Measurements from ENCODE around the gene APC2. TPM values are rescaled to one million over a fixed set of nuclear protein-coding genes. Genes with fewer than 3 reads are reported as not detected.
"Not testable (repeated sequence)": the region's sequence is repeated elsewhere in the genome, so short reads cannot be mapped to it uniquely, and the experiment has no call there.

The APC2 gene
- total and polyA plus RNA-seq, 4 donors, result under 0.01 to 0.06 (median 0.03) TPM

DNA sequence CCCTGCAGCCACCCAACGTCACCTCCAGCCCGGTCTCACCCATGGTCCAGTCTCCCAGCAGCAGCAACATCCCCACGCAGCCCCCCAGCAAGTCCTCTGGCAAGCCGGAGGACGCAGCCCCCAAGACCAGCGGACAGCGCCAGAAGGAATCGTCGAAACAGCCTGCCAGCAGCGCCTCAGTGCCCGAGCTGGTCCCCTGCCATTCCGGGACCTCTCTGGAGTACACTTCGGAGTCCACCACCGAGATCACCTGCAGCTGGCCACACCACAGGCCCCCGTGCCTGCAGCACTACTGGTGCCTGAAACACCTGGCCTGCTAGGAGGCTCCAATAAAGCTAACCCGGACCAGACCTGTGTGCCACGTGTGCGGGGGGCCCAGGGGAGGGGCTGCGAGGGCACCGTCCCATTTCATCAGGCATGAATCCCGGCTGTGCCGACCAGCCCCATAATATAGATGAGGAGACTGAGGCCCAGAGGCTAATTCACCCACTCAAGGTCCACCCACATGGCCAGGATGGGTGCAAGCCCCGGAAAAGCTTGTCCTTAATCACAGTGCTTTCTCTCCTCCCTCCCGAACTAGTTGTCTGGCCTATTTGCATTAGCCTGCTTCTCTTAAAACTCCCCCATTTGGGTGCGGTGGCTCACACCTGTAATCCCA, 47.8 kb downstream of the APC2 start:
- H3K27me3 ChIP-seq (ENCODE audit: control insufficient read depth in 4 of 4, insufficient read depth in 4 of 4, low read length in 3 of 4), result no peaks in the 10 kb centered on the region

DNA sequence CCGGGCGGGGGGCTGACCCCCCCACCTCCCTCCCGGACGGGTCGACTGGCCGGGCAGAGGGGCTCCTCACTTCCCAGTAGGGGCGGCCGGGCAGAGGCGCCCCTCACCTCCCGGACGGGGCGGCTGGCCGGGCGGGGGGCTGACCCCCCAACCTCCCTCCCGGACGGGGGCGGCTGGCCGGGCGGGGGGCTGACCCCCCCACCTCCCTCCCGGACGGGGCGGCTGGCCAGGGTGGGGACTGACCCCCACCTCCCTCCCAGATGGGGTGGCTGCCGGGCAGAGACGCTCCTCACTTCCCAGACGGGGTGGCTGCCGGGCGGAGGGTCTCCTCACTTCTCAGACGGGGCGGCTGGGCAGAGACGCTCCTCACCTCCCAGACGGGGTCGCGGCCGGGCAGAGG, 49.3 kb downstream of the APC2 start:
- H3K27me3 ChIP-seq (ENCODE audit: control insufficient read depth in 4 of 4, insufficient read depth in 4 of 4, low read length in 3 of 4); DNase-seq (ENCODE audit: low spot score): not testable (repeated sequence)
- 92% methylated on average over 30 of the region's 34 CpGs for WGBS

More for the DNA sequence above, 47.8 kb downstream of the APC2 start:
- Histone ChIP-seq H3K36me3 (ENCODE audit: control insufficient read depth in 4 of 4, insufficient read depth in 3 of 4, low read depth in 1 of 4, low read length in 3 of 4) (peaks cover 0 to 2% (median 0%) of the 10 kb centered on the region in 4 donors), H3K4me3 (ENCODE audit: low read depth in 1 of 3, low read length in 3 of 3) (no peak overlapping the region), H3K9ac (ENCODE audit: low read depth in 1 of 2, low read length in 2 of 2) (no peak overlapping the region), H3K27ac (ENCODE audit: low read depth in 1 of 2, low read length in 2 of 2) (no peak overlapping the region), H3K9me3 (ENCODE audit: control insufficient read depth in 4 of 4, low read length in 3 of 4) (no peaks in the 10 kb centered on the region), H3K4me1 (ENCODE audit: control insufficient read depth in 4 of 4, insufficient read depth in 4 of 4, low read length in 3 of 4) (peaks cover 6 to 40% (median 26%) of the 10 kb centered on the region in 4 donors)
- TF ChIP-seq JUND (IDR thresholded peaks at IDR 0.05) (no peak), RXRA (IDR thresholded peaks at IDR 0.05) (no peak), FOXA1 (IDR thresholded peaks at IDR 0.05) (no peak)
- TF ChIP-seq, protein P1, sequence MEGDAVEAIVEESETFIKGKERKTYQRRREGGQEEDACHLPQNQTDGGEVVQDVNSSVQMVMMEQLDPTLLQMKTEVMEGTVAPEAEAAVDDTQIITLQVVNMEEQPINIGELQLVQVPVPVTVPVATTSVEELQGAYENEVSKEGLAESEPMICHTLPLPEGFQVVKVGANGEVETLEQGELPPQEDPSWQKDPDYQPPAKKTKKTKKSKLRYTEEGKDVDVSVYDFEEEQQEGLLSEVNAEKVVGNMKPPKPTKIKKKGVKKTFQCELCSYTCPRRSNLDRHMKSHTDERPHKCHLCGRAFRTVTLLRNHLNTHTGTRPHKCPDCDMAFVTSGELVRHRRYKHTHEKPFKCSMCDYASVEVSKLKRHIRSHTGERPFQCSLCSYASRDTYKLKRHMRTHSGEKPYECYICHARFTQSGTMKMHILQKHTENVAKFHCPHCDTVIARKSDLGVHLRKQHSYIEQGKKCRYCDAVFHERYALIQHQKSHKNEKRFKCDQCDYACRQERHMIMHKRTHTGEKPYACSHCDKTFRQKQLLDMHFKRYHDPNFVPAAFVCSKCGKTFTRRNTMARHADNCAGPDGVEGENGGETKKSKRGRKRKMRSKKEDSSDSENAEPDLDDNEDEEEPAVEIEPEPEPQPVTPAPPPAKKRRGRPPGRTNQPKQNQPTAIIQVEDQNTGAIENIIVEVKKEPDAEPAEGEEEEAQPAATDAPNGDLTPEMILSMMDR (IDR thresholded peaks at IDR 0.05; ENCODE audit: low read depth, low read length, missing input control), result no peak
- TF ChIP-seq, protein P2, sequence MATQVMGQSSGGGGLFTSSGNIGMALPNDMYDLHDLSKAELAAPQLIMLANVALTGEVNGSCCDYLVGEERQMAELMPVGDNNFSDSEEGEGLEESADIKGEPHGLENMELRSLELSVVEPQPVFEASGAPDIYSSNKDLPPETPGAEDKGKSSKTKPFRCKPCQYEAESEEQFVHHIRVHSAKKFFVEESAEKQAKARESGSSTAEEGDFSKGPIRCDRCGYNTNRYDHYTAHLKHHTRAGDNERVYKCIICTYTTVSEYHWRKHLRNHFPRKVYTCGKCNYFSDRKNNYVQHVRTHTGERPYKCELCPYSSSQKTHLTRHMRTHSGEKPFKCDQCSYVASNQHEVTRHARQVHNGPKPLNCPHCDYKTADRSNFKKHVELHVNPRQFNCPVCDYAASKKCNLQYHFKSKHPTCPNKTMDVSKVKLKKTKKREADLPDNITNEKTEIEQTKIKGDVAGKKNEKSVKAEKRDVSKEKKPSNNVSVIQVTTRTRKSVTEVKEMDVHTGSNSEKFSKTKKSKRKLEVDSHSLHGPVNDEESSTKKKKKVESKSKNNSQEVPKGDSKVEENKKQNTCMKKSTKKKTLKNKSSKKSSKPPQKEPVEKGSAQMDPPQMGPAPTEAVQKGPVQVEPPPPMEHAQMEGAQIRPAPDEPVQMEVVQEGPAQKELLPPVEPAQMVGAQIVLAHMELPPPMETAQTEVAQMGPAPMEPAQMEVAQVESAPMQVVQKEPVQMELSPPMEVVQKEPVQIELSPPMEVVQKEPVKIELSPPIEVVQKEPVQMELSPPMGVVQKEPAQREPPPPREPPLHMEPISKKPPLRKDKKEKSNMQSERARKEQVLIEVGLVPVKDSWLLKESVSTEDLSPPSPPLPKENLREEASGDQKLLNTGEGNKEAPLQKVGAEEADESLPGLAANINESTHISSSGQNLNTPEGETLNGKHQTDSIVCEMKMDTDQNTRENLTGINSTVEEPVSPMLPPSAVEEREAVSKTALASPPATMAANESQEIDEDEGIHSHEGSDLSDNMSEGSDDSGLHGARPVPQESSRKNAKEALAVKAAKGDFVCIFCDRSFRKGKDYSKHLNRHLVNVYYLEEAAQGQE (IDR thresholded peaks at IDR 0.05), result no peak
- TF ChIP-seq, protein P3, sequence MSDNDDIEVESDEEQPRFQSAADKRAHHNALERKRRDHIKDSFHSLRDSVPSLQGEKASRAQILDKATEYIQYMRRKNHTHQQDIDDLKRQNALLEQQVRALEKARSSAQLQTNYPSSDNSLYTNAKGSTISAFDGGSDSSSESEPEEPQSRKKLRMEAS (IDR thresholded peaks at IDR 0.05), result no peak
- TF ChIP-seq, protein P4, sequence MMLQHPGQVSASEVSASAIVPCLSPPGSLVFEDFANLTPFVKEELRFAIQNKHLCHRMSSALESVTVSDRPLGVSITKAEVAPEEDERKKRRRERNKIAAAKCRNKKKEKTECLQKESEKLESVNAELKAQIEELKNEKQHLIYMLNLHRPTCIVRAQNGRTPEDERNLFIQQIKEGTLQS (IDR thresholded peaks at IDR 0.05), result no peak
- WGBS, result 87% methylated on average over 25 of the region's 25 CpGs
- DNase-seq (ENCODE audit: low spot score), result no peak

DNA sequence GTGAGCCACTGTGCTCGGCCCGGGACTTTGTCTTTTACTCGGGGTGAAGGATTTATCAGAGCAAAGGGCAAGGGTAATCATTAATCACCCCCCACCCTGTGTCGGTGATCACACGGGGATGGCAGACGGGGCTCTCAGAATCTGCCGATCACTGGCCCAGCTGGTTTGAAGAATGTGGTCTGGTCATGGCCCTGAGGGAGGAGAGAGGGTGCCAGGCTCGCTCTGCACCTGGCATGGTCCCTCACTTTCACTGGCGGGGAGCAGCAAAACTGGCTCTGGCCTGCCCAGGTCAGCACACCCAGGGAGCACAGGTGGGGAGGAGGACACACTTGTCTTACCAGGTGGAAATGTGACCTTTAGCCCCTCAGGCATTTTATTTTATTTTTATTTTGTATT, 51.3 kb downstream of the APC2 start:
- Histone ChIP-seq H3K9ac (ENCODE audit: low read depth in 1 of 2, low read length in 2 of 2) (no peak overlapping the region), H3K27ac (ENCODE audit: low read depth in 1 of 2, low read length in 2 of 2) (peak overlapping the region; percentile 34 to 77), H3K27me3 (ENCODE audit: control insufficient read depth in 4 of 4, insufficient read depth in 4 of 4, low read length in 3 of 4) (no peaks in the 10 kb centered on the region), H3K4me3 (ENCODE audit: low read depth in 1 of 3, low read length in 3 of 3) (no peak overlapping the region), H3K9me3 (ENCODE audit: control insufficient read depth in 4 of 4, low read length in 3 of 4) (no peaks in the 10 kb centered on the region), H3K36me3 (ENCODE audit: control insufficient read depth in 4 of 4, insufficient read depth in 3 of 4, low read depth in 1 of 4, low read length in 3 of 4) (peaks cover 0 to under 1% (median 0%) of the 10 kb centered on the region in 4 donors), H3K4me1 (ENCODE audit: control insufficient read depth in 4 of 4, insufficient read depth in 4 of 4, low read length in 3 of 4) (peaks cover 2 to 37% (median 15%) of the 10 kb centered on the region in 4 donors)
- no peak for DNase-seq (ENCODE audit: low spot score)
- peak; percentile 56 for TF ChIP-seq HNF4G (IDR thresholded peaks at IDR 0.05)
- peak; percentile 95 for TF ChIP-seq SP1 (IDR thresholded peaks at IDR 0.05)
- peak; percentile 20 for TF ChIP-seq FOXA2 (IDR thresholded peaks at IDR 0.05)
- TF ChIP-seq NR2F2 (IDR thresholded peaks at IDR 0.05), result peak; percentile 55
- TF ChIP-seq, protein P4 (IDR thresholded peaks at IDR 0.05), result no peak
- TF ChIP-seq, protein P3 (IDR thresholded peaks at IDR 0.05), result peak; percentile 63
- TF ChIP-seq, protein P2 (IDR thresholded peaks at IDR 0.05), result peak; percentile 78
- TF ChIP-seq HNF4A (conservative IDR thresholded peaks at IDR 0.05), result peak; percentile 80 to 91
- peak; percentile 94 to 95 for TF ChIP-seq RXRA (IDR thresholded peaks at IDR 0.05)
- no peak for TF ChIP-seq FOXA1 (IDR thresholded peaks at IDR 0.05)
- TF ChIP-seq YY1 (IDR thresholded peaks at IDR 0.05), result peak; percentile 78
- TF ChIP-seq JUND (IDR thresholded peaks at IDR 0.05), result peak in 1 of 2 donors; percentile 43
- no peak for TF ChIP-seq EGR1 (IDR thresholded peaks at IDR 0.05; ENCODE audit: low read depth in 2 of 2)
- 32% methylated on average over 9 of the region's 9 CpGs for WGBS

More for the DNA sequence above, 49.3 kb downstream of the APC2 start:
- H3K36me3 ChIP-seq (ENCODE audit: control insufficient read depth in 4 of 4, insufficient read depth in 3 of 4, low read depth in 1 of 4, low read length in 3 of 4); H3K9ac ChIP-seq (ENCODE audit: low read depth in 1 of 2, low read length in 2 of 2); H3K4me3 ChIP-seq (ENCODE audit: low read depth in 1 of 3, low read length in 3 of 3); H3K9me3 ChIP-seq (ENCODE audit: control insufficient read depth in 4 of 4, low read length in 3 of 4); H3K27ac ChIP-seq (ENCODE audit: low read depth in 1 of 2, low read length in 2 of 2): not testable (repeated sequence)
- peaks cover 5 to 41% (median 18%) of the 10 kb centered on the region in 4 donors for H3K4me1 ChIP-seq (ENCODE audit: control insufficient read depth in 4 of 4, insufficient read depth in 4 of 4, low read length in 3 of 4)
